NCI-H2107 treated with DMSO at 0.1 percent for 48 hours (cell line): ENCODE results near the gene EFHD1.
A peak's percentile ranks its signal among the peaks of the same experiment; 100 is the strongest.

ENCODE experiments used
- DNase-seq: peaks from one replicate; lab custom pipeline; 2025; ENCODE audit not compliant: unreplicated experiment; lab: John Stamatoyannopoulos, UW

EFHD1 gene

GRCh38 chr2:232633413-232634205 lies at the start of gene EFHD1:
Gene EFHD1 (plus strand): TSS chr2:232633604. CDS start chr2:232633705, 101 bp downstream.
- DNase-seq = no peak

GRCh38 chr2:232584238-232584637 lies 49.2 kb upstream of the EFHD1 start:
- DNase-seq = no peak

- no peak for DNase-seq
Measured at GRCh38 chr2:232586943-232587505, 46.4 kb upstream of the EFHD1 start.

- no peak for DNase-seq
Measured at GRCh38 chr2:232587512-232587911, 45.9 kb upstream of the EFHD1 start.

GRCh38 chr2:232588031-232588430 lies 45.4 kb upstream of the EFHD1 start:
- DNase-seq = no peak

GRCh38 chr2:232588680-232589585 lies 44.5 kb upstream of the EFHD1 start:
- no peak for DNase-seq

GRCh38 chr2:232592772-232593395 lies 40.5 kb upstream of the EFHD1 start:
- DNase-seq = no peak

- DNase-seq = no peak
Measured at GRCh38 chr2:232593982-232594381, 39.4 kb upstream of the EFHD1 start.

GRCh38 chr2:232597362-232598079 lies 35.9 kb upstream of the EFHD1 start:
- DNase-seq = no peak

GRCh38 chr2:232598293-232598692 lies 35.1 kb upstream of the EFHD1 start:
- DNase-seq = no peak

- DNase-seq = no peak
Measured at GRCh38 chr2:232600053-232600773, 33.2 kb upstream of the EFHD1 start.

GRCh38 chr2:232603283-232603682 lies 30.1 kb upstream of the EFHD1 start:
- DNase-seq = no peak

GRCh38 chr2:232604535-232604934 lies 28.9 kb upstream of the EFHD1 start:
- no peak for DNase-seq

GRCh38 chr2:232607011-232607410 lies 26.4 kb upstream of the EFHD1 start:
- no peak for DNase-seq

GRCh38 chr2:232609607-232610006 lies 23.8 kb upstream of the EFHD1 start:
- no peak for DNase-seq

GRCh38 chr2:232610081-232610480 lies 23.3 kb upstream of the EFHD1 start:
- no peak for DNase-seq

GRCh38 chr2:232611061-232611460 lies 22.3 kb upstream of the EFHD1 start:
- DNase-seq = no peak

- DNase-seq = peak; percentile 21
Measured at GRCh38 chr2:232611559-232612218, 21.7 kb upstream of the EFHD1 start.

GRCh38 chr2:232613538-232614134 lies 19.8 kb upstream of the EFHD1 start:
- no peak for DNase-seq
